NCI-H226 (cell line): ENCODE results near the gene GALNT11.
"Not testable (repeated sequence)": the region's sequence is repeated elsewhere in the genome, so short reads cannot be mapped to it uniquely, and the experiment has no call there.

Experiments
- DNase-seq: peaks from one replicate; pipeline ENCODE4 v3.0.0-alpha.2; 2015

GALNT11 gene

DNA sequence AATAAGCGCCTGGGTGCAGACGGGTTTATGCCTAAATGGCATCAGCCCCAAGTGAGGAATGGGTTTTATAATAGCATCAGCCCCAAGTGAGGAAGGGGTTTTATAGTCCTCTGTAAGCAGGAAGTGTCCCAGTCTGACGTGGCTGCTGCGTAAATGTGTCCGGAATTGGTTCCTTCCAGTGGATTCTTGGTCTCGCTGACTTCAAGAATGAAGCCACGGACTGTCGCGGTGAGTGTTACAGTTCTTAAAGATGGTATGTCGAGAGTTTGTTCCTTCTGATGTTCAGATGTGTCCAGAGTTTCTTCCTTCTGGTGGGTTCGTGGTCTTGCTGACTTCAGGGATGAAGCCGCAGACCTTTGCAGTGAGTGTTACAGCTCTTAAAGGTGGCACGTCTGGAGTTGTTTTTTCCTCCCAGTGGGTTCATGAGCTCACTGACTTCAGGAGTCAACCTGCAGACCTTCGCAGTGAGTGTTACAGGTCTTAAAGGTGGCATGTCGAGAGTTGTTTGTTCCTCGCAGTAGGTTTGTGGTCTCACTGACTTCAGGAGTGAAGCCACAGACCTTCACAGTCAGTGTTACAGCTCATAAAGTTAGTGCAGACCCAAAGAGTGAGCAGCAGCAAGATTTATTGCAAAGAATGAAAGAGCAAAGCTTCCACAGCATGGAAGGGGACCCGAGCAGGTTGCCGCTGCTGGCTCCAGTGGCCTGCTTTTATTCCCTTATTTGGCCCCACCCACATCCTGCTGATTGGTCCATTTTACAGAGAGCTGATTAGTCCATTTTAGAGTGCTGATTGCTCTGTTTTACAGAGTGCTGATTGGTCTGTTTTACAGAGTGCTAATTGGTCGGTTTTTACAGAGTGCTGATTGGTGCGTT, 2.3 kb downstream of the GALNT11 start:
- not testable (repeated sequence) for DNase-seq

DNA sequence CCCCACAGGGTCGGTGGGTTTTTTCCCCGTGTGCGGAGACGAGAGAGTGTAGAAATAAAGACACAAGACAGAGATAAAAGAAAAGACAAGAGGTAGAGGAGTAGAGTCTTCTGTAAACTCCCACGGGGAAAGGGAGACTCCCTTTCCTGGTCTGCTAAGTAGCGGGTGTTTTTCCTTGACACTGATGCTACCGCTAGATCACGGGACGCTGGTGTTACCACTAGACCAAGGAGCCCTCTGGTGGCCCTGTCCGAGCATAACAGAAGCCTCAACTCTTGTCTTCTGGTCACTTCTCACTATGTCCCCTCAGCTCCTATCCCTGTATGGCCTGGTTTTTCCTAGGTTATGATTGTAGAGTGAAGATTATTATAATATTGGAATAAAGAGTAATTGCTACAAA, 4.6 kb downstream of the GALNT11 start:
- DNase-seq: peak; percentile 7

DNA sequence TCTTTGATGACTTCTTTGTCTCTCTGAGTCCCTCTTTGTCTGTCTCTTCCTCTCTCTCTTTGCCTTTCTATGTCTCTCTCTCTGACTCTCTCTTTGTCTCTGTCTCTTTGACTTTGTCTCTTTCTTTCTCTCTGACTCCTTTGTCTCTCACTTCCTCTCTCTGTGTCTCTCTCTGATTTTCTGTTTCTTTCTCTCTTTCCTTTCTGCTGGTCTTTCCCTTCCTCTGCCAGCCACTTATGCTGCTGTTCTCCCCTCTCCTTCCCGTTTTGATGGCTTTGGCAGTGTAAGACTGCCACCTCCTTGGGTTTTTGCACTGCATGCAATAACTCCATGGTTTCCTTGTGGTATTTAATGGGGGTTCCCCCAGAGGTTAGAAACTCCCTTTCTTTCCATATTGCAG, 5.2 kb downstream of the GALNT11 start:
- not testable (repeated sequence) for DNase-seq

DNA sequence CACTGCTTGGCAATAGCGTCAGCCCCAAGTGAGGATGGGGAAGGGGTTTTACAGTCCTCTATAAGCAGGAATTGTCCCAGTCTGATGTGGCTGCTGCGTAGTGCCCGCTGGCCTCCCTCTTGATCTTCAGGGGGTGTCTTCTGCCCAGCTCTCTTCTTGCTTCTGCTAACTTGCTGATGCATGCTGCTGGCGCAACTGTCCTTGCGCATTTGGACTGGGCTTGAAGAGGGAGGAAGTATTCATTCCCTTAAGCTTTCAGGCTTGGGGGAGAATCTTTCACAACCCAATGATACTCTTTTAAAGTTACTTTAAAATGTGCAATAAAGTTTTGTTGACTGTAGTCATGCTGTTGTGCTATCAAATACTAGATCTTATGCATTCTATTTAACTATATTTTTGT, 10.3 kb downstream of the GALNT11 start:
- no peak for DNase-seq

DNA sequence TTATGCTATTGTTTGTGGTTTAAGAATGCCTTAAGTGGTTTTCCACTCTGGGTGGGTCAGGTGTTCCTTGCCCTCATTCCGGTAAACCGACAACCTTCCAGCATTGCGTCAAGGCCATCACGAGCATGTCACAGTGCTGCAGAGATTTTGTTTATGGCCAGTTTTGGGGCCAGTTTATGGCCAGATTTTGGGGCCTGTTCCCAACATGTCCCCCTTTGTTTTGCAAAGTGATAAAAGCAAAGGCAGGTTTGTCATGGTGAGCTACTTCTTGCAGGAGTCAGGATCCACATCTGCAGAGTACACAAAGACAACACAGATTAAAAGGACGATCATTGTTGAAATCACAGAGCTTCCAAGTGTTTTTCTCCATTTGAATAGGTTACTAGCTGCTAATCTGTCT, 12.9 kb downstream of the GALNT11 start:
- DNase-seq: not testable (repeated sequence)

DNA sequence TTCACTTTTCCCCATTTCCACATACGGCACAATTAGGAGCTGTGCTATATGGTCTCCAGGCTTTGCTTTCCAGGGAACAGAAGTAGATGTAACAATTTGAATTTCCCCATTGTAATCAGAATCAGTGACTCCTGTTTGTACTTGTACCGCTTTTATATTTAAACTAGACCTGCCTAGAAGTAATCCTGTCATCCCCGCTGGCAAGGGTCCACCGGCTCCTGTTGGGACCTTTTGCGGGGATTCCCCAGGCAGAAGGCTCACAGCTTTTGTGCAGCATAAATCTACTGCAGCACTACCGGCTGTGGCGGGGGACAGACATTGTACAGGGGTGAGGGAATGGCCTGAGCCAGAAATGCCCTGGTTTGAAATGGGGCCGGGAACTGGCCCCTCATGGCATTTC, 17.6 kb downstream of the GALNT11 start:
- DNase-seq: not testable (repeated sequence)

DNA sequence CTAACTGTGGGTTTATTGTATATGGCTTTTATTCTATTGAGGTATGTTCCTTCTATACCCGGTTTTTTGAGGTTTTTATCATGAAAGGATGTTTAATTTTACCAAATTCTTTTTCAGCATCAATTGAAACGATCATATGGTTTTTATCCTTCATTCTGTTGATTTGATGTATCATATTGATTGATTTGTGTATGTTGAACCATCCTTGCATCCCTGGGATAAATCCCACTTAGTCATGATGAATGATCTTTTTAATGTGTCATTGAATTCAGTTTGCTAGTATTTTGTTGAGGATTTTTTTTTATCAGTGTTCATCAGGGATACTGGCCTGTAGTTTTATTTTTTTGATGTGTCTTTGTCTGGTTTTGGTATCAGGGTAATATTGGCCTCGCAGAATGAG, 19.4 kb downstream of the GALNT11 start:
- DNase-seq: not testable (repeated sequence)

DNA sequence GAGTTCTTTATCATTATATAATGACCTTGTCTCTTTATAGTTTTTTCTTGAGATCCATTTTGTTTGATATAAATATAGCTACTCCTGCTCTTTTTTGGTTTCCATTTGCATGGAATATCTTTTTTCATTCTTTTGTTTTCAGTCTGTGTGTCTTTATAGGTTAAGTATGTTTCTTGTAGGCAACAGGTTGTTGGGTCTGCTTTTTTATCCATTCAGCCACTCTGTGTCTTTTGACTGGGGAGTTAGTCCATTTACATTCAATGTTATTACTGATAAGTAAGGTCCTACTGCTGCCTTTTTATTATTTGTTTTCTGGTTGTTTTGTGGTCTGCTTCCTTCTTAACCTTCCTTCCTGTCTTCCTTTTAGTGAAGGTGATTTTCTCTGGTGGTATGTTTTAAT, 21.1 kb downstream of the GALNT11 start:
- no peak for DNase-seq

DNA sequence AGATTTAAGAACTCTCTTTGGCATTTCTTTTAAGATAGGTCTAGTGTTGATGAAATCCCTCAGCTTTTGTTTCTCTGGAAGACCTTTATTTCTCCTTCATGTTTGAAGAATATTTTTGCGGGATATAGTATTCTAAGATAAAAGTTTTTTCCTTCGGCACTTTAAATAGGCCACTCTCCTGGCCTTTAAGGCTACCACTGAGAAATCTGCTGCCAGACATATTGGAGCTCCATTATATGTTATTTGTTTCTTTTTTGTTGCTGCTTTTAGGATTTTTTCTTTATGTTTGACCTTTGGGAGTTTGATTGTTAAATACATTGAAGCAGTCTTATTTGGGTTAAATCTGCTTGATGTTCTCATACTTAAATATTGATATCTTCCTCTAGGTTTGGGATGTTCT, 22.6 kb downstream of the GALNT11 start:
- DNase-seq: no peak

DNA sequence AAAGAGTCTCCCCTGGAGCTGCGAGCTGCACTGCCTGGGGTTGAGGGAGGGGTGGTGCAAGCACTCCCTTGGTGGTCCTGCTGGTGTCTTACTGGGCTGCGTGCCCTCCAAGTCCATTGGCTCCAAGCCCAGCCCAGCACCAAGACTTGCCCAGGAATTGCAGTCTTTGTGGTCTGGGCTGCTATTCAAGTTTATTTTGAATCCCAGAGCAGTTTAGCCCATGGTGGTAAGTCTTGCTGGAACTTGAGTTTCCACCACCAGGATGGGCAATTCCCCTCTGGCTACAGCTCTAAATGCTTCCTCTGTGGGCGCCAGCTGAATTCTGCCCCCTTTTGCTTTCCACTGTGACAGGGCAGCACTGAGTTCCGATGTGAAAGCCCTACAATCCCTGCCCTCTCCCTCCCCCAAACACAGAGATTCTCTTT, 25.1 kb downstream of the GALNT11 start:
- peak; percentile 8 for DNase-seq

DNA sequence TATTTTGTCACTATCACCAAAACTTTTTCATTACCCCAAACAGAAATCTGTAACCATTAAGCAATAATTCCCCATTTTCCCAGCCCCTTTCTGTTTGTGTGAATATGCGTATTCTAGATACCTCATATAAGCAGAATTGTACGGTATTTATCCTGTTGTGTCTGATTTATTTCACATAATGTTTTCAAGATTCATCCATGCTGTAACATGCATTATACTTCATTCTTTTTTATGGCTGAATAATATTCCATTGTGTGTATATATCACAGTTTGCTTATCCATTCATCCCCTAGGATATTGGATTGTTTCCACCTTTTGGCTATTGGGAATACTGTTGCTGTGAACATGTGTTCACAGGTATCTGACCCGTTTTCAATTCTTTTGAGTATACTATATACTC, 26.5 kb downstream of the GALNT11 start:
- DNase-seq: no peak

DNA sequence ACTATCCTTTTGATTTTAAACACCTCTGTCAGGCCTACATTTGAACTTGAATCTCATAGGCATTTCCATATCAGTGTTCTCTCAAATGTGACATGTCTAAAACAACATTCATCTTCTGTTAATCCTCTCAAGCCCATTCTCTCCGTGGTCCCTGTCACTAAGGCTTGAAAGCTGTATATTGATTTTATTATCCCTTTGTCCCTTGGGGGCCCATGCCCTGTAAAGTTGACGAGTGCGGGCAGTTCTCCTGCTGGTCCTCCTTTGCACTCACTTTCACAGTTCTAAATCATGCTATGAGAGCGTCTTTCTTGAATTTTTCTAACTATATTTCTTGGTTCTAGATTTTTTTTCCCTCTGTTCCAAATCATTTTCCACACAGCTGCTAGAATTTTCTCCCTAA, 27.3 kb downstream of the GALNT11 start:
- DNase-seq: no peak

DNA sequence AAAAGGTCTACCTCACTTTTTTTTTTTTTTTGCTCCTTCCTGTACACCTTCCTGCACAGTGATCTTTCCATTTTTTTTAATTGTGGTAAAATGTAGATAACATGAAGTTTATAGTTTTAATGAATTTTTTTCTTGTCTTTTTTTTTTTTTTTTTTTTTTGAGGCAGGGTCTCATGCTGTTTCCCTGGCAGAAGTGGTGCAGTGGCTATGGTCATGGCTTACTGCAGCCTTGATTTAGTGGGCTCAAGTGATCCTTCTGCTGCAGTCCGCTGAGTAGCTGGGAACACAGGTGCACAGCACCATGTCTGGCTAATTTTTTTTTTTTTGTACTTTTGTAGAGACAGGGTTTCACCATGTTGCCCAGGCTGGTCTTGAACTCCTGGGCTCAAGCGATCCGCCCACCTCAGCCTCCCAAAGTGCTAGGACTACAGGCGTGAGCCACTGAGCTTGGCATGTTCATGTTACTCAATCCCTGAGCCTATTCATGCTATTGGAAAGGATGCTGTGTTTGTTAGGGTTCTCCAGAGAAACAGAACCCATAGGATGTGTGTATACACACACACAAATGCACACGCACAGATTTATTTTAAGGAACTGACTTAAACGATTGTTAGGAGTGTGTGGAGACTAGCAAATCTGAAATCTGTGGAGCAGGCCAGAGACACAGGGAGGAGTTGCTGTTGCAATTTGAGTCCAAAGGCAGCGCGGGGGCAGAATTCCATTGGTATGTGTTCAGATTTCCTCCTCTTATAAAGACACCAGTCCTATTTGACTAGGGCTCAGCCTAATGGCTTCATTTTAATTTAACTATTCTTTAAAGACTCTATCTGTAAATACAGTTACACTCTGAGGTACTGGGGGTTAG, 29.1 kb downstream of the GALNT11 start:
- peak; percentile 77 for DNase-seq

DNA sequence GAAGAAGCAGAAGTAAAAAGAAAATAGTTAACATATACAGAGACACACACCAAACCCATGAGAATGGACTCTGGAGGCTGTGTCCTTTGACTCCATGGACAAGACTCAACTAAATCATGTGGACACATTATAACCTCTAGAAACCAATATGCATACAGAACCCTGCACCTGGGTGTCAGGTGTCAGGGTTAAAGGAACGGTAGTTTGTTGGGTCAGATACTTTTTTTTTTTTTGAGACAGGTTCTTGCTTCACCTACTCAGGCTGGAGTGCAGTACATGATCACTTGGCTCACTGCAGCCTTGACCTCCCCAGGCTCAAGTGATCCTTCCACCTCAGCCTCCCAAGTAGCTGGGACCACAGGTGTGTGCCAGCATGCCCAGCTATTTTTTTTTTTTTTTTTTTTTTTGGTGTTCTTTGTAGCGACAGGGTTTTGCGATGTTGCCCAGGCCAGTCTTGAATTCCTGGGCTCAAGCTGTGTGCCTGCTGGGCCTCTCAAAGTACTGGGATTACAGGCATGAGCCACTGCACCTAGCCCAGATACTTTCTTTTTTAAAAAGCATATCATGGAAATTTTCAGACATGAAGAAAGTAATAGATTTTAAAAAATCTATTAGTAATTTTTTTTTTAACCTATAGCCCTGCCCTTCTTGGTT, 31.3 kb downstream of the GALNT11 start:
- DNase-seq: no peak

DNA sequence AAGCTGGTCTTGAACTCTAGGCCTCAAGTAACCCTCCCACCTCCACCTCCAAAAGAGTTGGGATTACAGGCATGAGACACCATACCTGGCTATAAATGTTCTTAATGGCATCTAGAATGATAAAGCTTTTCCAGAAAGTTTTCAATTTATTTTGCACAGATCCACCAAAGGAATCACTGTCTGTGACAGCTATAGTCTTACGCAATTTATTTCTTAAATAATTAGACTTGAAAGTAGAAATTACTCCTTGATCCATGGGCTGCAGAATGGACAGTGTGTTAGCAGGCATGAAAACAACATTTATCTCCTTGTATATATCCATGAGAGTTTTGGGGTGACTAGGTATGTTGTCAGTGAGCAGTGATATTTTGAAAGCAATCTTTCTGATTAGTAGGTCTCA, 33.8 kb downstream of the GALNT11 start:
- DNase-seq: no peak

DNA sequence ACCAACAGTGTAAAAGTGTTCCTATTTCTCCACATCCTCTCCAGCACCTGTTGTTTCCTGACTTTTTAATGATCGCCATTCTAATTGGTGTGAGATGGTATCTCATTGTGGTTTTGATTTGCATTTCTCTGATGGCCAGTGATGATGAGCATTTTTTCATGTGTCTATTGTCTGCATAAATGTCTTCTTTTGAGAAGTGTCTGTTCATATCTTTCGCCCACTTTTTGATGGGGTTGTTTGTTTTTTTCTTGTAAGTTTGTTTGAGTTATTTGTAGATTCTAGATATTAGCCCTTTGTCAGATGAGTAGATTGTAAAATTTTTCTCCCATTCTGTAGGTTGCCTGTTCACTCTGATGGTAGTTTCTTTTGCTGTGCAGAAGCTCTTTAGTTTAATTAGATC, 35.6 kb downstream of the GALNT11 start:
- not testable (repeated sequence) for DNase-seq

DNA sequence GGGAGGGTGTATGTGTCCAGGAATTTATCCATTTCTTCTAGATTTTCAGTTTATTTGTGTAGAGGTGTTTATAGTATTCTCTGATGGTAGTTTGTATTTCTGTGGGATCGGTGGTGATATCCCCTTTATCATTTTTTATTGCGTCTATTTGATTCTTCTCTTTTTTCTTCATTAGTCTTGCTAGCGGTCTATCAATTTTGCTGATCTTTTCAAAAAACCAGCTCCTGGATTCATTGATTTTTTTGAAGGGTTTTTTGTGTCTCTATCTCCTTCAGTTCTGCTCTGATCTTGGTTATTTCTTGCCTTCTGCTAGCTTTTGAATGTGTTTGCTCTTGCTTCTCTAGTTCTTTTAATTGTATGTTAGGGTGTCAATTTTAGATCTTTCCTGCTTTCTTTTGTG, 37.7 kb downstream of the GALNT11 start:
- DNase-seq: not testable (repeated sequence)

DNA sequence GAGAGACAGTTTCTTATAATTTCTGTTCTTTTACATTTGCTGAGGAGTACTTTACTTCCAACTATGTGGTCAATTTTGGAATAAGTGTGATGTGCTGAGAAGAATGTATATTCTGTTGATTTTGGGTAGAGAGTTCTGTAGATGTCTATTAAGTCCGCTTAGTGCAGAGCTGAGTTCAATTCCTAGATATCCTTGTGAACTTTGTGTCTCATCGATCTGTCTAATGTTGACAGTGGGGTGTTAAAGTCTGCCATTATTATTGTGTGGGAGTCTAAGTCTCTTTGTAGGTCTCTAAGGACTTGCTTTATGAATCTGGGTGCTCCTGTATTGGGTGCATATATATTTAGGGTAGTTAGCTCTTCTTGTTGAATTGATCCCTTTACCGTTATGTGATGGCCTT, 38.3 kb downstream of the GALNT11 start:
- DNase-seq: not testable (repeated sequence)

DNA sequence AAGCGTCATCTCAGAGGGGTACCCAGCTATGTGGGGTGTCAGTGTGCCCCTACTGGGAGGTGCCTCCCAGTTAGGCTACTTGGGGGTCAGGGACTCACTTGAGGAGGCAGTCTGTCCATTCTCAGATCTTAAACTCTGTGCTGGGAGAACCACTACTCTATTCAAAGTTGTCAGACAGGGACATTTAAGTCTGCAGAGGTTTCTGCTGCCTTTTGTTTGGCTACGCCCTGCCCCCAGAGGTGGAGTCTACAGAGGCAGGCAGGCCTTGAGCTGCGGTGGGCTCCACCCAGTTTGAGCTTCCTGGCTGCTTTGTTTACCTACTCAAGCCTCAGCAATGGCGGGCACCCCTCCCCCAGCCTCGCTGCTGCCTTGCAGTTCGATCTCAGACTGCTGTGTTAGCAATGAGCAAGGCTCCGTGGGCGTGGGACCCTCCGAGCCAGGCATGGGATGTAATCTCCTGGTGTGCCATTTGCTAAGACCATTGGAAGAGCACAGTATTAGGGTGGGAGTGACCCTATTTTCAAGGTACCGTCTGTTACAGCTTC, 40.4 kb downstream of the GALNT11 start:
- not testable (repeated sequence) for DNase-seq

DNA sequence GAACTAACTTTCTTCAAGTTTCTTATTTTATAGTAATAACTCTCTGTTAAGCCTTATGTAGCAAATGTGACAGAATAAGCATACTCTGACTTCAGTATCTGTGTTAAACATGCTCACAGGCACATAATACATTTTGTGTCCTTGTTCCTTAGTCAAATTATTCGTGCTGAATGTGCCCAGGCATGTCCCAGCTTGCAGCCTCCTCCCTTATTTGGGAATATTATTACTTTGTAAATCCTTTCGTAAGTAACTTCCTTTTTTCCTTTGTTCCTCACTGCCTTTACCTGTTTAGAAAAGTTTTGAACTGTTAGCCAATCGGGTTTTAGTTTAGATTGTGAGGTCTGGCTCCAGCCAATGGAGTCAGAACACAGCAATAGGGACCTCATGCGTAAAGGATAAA, 46.9 kb downstream of the GALNT11 start:
- no peak for DNase-seq

DNA sequence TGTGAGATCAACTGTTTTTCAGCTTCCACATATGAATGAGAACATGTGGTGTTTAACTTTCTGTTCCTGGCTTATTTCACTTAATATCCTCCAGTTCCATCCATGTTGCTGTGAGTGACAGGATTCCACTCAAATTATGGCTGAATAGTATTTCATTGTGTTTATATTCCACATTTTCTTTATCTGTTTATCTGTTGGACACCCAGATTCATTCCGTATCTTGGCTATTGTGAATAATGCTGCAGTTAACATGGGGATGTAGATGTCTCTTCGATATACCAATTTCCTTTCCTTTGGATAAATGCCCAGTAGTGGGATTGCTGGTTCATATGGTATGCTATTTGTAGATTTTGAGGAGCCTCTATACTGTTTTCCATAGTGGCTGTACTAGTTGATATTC, 47.9 kb downstream of the GALNT11 start:
- DNase-seq: no peak

DNA sequence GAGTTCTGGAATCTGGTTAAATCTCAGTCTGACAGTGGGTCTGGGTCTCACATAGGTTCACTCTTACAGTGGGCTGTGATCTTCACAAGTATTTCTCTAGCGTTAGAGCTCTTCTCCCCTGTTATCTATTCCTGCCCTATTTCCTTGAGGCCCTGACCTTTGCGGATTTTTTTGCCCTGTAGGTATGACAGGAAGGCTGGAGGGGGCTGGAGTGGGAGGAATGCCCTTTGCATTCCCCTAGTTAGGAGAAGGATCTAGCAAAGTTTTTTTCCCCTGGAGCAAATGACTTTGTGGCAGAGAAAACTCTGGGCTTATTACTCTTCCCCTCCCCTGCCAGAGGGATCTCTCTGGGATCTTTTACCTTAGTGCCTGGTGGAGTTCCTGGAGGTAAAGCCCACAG, 49.2 kb downstream of the GALNT11 start:
- DNase-seq: no peak

DNA sequence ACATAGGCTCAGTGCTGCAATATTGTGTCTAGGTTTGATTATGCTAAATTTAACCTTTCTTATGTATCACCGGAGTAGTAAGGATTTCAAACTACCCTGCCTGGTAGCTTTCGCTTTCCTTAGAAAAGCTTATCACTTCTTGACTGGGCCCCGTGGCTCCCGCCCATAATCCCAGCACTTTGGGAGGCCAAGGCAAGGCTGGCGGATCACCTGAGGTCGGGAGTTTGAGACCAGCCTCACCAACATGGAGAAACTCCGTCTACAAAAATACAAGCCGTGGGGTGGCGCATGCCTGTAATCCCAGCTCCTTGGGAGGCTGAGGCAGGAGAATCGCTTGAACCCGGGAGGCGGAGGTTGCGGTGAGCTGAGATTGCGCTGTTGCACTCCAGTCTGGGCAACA, 49.9 kb downstream of the GALNT11 start:
- DNase-seq: not testable (repeated sequence)
